ENCODE results near the gene ATP4B.

ATP4B gene

GRCh38 chr13:113642563-113642962, 15.4 kb downstream of the ATP4B start:
- no peak for DNase-seq (ENCODE audit: low spot score)

DNA sequence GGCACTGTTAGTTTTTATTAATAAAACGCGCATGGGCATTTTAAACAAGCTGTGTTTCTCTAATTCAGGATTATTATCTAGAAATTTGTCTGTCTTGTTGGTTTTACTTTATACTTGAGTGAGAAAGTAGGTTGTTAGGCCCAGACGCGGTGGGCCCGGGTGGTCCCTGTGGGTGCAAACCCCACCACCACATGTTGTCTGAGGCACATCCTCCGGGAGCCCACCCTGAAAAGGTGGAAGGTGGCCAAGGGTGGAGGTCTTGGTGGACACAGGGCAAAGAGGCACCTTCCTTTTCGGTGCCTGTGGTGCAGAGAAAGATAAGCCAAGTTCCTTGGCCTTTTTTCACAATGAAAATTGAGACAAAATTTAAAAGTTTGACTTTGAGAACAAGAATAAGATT, 16.6 kb downstream of the ATP4B start:
- no peak for DNase-seq (ENCODE audit: low spot score)

DNA sequence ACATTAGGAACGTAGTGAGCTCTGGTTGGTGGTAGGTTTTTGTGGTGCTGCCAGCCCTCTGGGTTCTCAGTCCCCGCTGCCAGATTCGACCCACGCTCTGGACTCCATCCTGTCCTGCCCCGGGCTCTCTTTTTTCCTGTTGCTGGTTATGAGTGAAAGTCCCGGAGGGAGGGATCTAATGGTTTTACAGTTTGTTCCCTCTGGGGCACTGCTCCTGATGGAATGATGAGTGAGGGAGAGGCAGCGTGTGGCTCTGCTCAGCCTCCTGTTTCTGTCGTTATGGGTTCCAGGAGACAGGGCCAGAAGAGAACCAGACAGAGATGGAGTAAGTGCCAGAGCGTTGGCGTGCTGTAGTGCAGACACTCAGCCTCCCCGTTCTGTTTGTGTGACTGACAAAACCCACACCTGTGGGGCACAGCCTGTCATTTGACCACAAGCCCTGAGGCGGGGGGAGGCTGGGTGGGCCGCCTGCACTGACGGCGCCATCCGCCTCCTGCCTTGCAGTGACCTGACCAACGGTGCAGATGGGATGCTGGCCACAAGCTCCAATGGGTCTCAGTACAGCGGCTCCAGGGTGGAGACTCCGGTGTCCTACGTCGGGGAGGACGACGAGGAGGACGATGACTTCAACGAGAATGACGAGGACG, 18.3 kb downstream of the ATP4B start:
- DNase-seq (ENCODE audit: low spot score) = no peak

DNA sequence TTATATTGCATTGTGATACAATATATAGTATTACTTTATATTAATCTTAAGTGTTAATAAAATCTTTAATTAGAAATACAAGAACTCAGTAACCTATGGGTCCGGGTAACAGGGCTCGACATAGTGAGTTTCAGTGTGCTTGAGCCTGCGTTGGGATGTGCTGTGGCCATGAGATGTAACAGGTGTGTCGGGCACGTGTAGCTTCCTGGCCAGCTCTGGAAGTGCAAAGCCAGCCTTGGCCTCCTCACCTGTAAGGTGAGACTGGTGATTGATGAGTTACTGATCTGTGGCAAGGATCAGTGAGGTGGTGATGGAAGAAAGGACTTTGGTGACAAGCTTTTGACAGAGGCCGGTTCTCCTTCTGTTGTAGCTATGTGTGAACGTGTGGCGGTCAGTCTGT, 19.2 kb downstream of the ATP4B start:
- no peak for DNase-seq (ENCODE audit: low spot score)

GRCh38 chr13:113638173-113638746, 19.7 kb downstream of the ATP4B start:
- DNase-seq (ENCODE audit: low spot score) = no peak

GRCh38 chr13:113637262-113638160, 20.5 kb downstream of the ATP4B start:
- DNase-seq (ENCODE audit: low spot score) = no peak

- DNase-seq (ENCODE audit: low spot score) = no peak
Observed at GRCh38 chr13:113636266-113636963, 21.6 kb downstream of the ATP4B start.

DNA sequence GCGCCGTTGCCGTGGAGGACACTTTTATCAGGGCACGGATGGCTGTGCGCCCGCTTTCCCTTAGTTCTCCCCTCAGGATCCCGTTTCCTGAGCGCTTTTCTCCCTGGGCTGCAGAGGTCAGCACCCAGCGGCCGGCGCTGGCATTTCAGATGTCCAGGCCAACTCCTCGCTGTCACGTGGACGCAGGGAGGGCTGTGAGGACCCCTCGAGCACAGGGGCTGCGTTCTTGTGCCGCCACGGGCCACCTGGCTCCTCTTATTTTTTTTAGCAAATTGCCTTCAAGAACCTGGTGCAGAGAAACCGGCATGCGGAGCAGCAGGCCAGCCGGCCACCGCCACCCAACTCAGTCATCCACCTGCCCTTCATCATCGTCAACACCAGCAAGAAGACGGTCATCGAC, 22.3 kb downstream of the ATP4B start:
- no peak for DNase-seq (ENCODE audit: low spot score)

- DNase-seq (ENCODE audit: low spot score) = no peak
Observed at GRCh38 chr13:113635048-113635420, 23.0 kb downstream of the ATP4B start.

GRCh38 chr13:113634279-113635047, 23.5 kb downstream of the ATP4B start:
- no peak for DNase-seq (ENCODE audit: low spot score)

DNA sequence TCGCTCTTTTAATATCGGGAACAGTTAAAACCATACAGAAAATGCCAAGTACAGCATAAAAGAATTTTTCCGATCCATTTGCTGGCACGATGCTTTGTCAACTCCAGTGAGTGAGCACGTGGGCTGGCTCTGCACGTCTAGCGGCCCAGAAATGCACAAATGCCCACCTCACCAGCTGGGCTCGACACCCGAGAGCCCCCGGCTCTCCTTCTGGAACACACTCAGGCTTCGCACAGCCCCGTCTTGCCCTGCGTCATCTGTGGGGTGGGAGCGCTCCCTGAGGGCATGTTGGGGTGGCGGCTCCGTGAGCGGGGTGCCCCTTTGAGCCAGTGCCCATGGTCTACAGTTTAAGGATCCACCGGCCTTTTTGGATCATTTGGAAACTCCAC, 24.5 kb downstream of the ATP4B start:
- no peak for DNase-seq (ENCODE audit: low spot score)

- no peak for DNase-seq (ENCODE audit: low spot score)
Observed at GRCh38 chr13:113632706-113633484, 25.1 kb downstream of the ATP4B start.

GRCh38 chr13:113631341-113632095, 26.5 kb downstream of the ATP4B start:
- DNase-seq (ENCODE audit: low spot score) = no peak

DNA sequence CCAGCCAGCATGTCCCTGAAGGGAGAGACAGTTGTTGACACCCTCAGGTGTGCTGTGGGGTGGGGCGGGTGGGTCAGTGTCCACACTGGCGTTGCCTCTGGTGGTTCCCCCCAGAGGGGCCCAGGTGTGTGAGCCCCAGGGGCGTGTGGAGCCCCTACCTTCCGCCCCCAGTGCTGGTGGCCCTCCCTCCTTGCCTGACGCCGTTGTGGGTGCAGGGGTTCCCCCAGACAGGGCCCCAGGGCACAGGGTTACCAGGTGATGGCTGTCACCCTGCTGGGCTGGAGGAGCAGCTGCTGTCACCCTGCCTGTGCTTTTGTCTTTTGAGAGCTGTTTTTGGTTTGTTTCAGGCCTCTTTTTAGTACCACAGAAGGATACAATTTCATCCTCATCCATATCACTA, 27.2 kb downstream of the ATP4B start:
- DNase-seq (ENCODE audit: low spot score) = no peak

GRCh38 chr13:113630296-113630695, 27.7 kb downstream of the ATP4B start:
- DNase-seq (ENCODE audit: low spot score) = no peak

- no peak for DNase-seq (ENCODE audit: low spot score)
Observed at GRCh38 chr13:113629866-113630265, 28.1 kb downstream of the ATP4B start.

GRCh38 chr13:113628291-113629270, 29.4 kb downstream of the ATP4B start:
- DNase-seq (ENCODE audit: low spot score) = no peak

DNA sequence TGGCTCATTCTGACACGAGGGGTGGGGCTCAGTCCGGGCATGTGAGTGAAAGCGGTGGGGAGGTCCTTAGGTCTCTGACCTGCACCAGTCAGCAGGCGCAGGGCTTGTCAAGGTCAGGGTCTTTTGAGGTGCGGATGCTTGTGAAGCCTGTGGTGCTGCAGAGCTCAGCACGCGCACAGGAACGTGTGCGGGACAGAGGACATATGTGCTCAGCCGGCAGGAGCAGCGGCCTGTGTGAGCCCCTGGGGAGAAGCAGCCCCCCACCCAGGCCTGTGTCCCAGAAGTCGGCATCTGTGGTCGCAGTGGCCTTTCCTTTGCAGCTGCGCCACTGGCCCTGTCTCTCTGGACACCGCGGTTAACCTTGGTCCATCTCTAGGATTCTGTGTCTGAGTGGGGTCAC, 30.9 kb downstream of the ATP4B start:
- no peak for DNase-seq (ENCODE audit: low spot score)
